Measurements from ENCODE around the gene TBX6.

TBX6 gene

GRCh38 chr16:30084816-30085159 is 6.9 kb downstream of the TBX6 start:
- CTCF ChIA-PET: interaction anchor here (1.2 to 1.5 kb wide), 2 partner anchors 8 to 325 kb away, joined by 3 to 10 read pairs; no protein-coding TSS in a partner anchor
- TF ChIP-seq CTCF (IDR thresholded peaks at IDR 0.05; ENCODE audit: insufficient read depth, low read length, missing control alignments): no peak
- POLR2A ChIA-PET: no interaction called here
- DNase-seq (ENCODE audit: low read depth, low spot score): no peak
- no peak overlapping the region for H3K4me3 ChIP-seq (ENCODE audit: low read depth, low read length)

GRCh38 chr16:30084096-30084815 is 7.5 kb downstream of the TBX6 start:
- H3K4me3 ChIP-seq (ENCODE audit: low read depth, low read length): no peak overlapping the region
- no peak for TF ChIP-seq CTCF (IDR thresholded peaks at IDR 0.05; ENCODE audit: insufficient read depth, low read length, missing control alignments)
- ChIA-PET CTCF (interaction anchor here (1.5 kb wide), 1 partner anchor 9 kb away, joined by 10 read pairs; no protein-coding TSS in a partner anchor), POLR2A (no interaction called here)
- no peak for DNase-seq (ENCODE audit: low read depth, low spot score)

GRCh38 chr16:30083216-30084055 is 8.3 kb downstream of the TBX6 start:
- H3K4me3 ChIP-seq (ENCODE audit: low read depth, low read length): no peak overlapping the region
- POLR2A ChIA-PET: no interaction called here
- CTCF ChIA-PET: interaction anchor here (1.0 to 9.2 kb wide), 4 partner anchors 8 to 41 kb away, joined by 3 to 100 read pairs (median 7); partner anchors contain the start of gene TBX6
- no peak for TF ChIP-seq CTCF (IDR thresholded peaks at IDR 0.05; ENCODE audit: insufficient read depth, low read length, missing control alignments)
- DNase-seq (ENCODE audit: low read depth, low spot score): no peak

- TF ChIP-seq CTCF (IDR thresholded peaks at IDR 0.05; ENCODE audit: insufficient read depth, low read length, missing control alignments): peak; percentile 2
- H3K4me3 ChIP-seq (ENCODE audit: low read depth, low read length): no peak overlapping the region
- ChIA-PET POLR2A (interaction anchor here (1.2 kb wide), 1 partner anchor 17 kb away, joined by 3 read pairs; the partner anchor contains the start of gene ALDOA), CTCF (interaction anchor here (1.0 to 9.2 kb wide), 3 partner anchors 9 to 40 kb away, joined by 3 to 100 read pairs (median 4); partner anchors contain the start of gene TBX6)
- no peak for DNase-seq (ENCODE audit: low read depth, low spot score)
Measured at GRCh38 chr16:30082545-30083090, 9.1 kb downstream of the TBX6 start.

GRCh38 chr16:30079480-30079879 is 12.2 kb downstream of the TBX6 start:
- TF ChIP-seq CTCF (IDR thresholded peaks at IDR 0.05; ENCODE audit: insufficient read depth, low read length, missing control alignments): no peak
- DNase-seq (ENCODE audit: low read depth, low spot score): no peak
- H3K4me3 ChIP-seq (ENCODE audit: low read depth, low read length): no peak overlapping the region
- POLR2A ChIA-PET: interaction anchor here (1.3 to 8.5 kb wide), 3 partner anchors 9 to 13 kb away, joined by 5 to 66 read pairs (median 10); partner anchors contain the start of genes ALDOA and TBX6
- CTCF ChIA-PET: interaction anchor here (1.3 to 9.2 kb wide), 2 partner anchors 12 kb away, joined by 3 to 100 read pairs; partner anchors contain the start of gene TBX6

Measured in AG04449 (cell line).